Tibial nerve (tissue), 4 donors: ENCODE data around the gene R3HDM4. TPM values are rescaled to one million over a fixed set of nuclear protein-coding genes. Genes with fewer than 3 reads are reported as not detected.

ENCODE experiments used
- DNase-seq, 2 donors: peaks; one replicate each; pipeline ENCODE4 v3.0.0-alpha.2; 2019; ENCODE audit warnings: low spot score in 2 of 2
- H3K27ac ChIP-seq, 4 donors: fragments of 200-600 bp; sonication (generic) in 3 of 4; one replicate each; pipeline ENCODE4 v1.5.1; 2017 to 2019; ENCODE audit warnings: mild to moderate bottlenecking in 1 of 4
- H3K27me3 ChIP-seq, 2 donors: fragments of 200-600 bp; sonication (generic) in 1 of 2; one replicate each; pipeline versions ENCODE4 v1.5.1 to v1.6.0; 2017 to 2019
- H3K36me3 ChIP-seq, 3 donors: fragments of 200-600 bp; sonication (generic); one replicate each; pipeline ENCODE4 v1.5.1; 2018 to 2019
- H3K4me1 ChIP-seq, 4 donors: fragments of 200-600 bp; sonication (generic) in 3 of 4; one replicate each; pipeline ENCODE4 v1.5.1; 2017 to 2019
- H3K4me3 ChIP-seq, 4 donors: fragments of 200-600 bp; sonication (generic) in 3 of 4; one replicate each; pipeline ENCODE4 v1.5.1; 2017 to 2019; ENCODE audit warnings: mild to moderate bottlenecking in 1 of 4, moderate library complexity in 1 of 4
- H3K9me3 ChIP-seq, 4 donors: fragments of 200-600 bp; sonication (generic) in 3 of 4; one replicate each; pipeline ENCODE4 v1.5.1; 2017 to 2019
- EP300 ChIP-seq, 2 donors: sonication (generic); formaldehyde crosslinking; IDR thresholded peaks; one replicate each; pipeline ENCODE4 v1.6.1; 2017; ENCODE audit warnings: antibody characterized with exemption in 2 of 2, mild to moderate bottlenecking in 1 of 2
- POLR2A ChIP-seq, 2 donors: fragments of 450-650 bp; IDR thresholded peaks; one replicate each; pipeline ENCODE4 v1.6.1; 2017; ENCODE audit warnings: antibody characterized with exemption in 2 of 2, mild to moderate bottlenecking in 2 of 2, moderate library complexity in 2 of 2
- WGBS, 2 donors: methylation state at CpG; one replicate each; pipeline ENCODE4 v1.1.5; 2018; 5-methylcytosine and 5-hydroxymethylcytosine counted together
- total RNA-seq, 4 donors: library from RNA; depleted of rRNA; stranded (reverse); fragments of >200 nt; gene quantifications; one replicate each; pipeline ENCODE4 v1.1.0, GENCODE V29; 2016
- TF ChIP-seq, protein P1 (sequence below), 5 experiments: fragments of 200-600 bp in 3 of 5; fragments of 450-650 bp in 2 of 5; sonication (generic) in 3 of 5; IDR thresholded peaks; one replicate each; pipeline ENCODE4 v1.5.1; 2016 to 2019; ENCODE audit warnings: antibody characterized with exemption in 5 of 5, mild to moderate bottlenecking in 3 of 5, moderate library complexity in 2 of 5

R3HDM4 gene
- total RNA-seq, 4 donors from 2014 or later: 30.2 to 47.7 (median 37.6) TPM

DNA sequence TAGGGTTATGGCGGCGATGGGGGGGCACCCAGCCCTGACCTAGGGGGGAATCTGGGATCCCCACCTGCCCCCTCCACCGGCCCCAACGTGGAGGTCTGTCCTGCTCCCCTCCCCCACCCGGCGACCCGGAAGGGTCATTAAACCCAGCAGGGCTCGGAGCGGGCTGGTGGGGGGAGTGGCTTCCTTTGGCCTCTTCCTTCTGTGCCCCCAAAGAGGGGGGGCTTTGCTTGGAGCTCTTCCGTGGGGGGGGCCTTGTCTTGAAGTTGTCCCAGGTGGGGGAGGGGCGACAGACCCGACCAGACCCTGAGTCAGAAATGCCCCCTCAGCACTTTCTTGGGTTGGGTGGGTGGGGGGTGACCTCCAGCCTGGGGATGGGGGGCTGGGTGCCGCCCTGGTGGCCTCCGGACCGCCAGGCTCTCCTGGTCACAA is 14.3 kb upstream of the R3HDM4 start:
- peak overlapping the region; percentile 71 to 92 (median 85) for H3K27ac ChIP-seq
- peaks cover 0 to 24% (median 0%) of the 10 kb centered on the region in 3 donors for H3K36me3 ChIP-seq
- peaks cover 0 to 53% (median 17%) of the 10 kb centered on the region in 4 donors for H3K4me1 ChIP-seq
- H3K9me3 ChIP-seq: no peaks in the 10 kb centered on the region
- no peak for DNase-seq
- 0 to 5% methylated on average over 7 to 12 of the region's 15 CpGs for WGBS, 2 donors
- TF ChIP-seq POLR2A (IDR thresholded peaks at IDR 0.05) (no peak), EP300 (IDR thresholded peaks at IDR 0.05) (no peak)
- TF ChIP-seq, protein P1, sequence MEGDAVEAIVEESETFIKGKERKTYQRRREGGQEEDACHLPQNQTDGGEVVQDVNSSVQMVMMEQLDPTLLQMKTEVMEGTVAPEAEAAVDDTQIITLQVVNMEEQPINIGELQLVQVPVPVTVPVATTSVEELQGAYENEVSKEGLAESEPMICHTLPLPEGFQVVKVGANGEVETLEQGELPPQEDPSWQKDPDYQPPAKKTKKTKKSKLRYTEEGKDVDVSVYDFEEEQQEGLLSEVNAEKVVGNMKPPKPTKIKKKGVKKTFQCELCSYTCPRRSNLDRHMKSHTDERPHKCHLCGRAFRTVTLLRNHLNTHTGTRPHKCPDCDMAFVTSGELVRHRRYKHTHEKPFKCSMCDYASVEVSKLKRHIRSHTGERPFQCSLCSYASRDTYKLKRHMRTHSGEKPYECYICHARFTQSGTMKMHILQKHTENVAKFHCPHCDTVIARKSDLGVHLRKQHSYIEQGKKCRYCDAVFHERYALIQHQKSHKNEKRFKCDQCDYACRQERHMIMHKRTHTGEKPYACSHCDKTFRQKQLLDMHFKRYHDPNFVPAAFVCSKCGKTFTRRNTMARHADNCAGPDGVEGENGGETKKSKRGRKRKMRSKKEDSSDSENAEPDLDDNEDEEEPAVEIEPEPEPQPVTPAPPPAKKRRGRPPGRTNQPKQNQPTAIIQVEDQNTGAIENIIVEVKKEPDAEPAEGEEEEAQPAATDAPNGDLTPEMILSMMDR (IDR thresholded peaks at IDR 0.05): no peak
- H3K4me3 ChIP-seq: peak overlapping the region; percentile 56 to 80 (median 74)
- no peaks in the 10 kb centered on the region for H3K27me3 ChIP-seq

- H3K36me3 ChIP-seq: peaks cover 0 to 24% (median 0%) of the 10 kb centered on the region in 3 donors
- 0% methylated on average over 40 to 45 of the region's 52 CpGs for WGBS, 2 donors
- H3K9me3 ChIP-seq: no peaks in the 10 kb centered on the region
- peak overlapping the region; percentile 56 to 80 (median 74) for H3K4me3 ChIP-seq
- peak overlapping the region; percentile 71 to 92 (median 85) for H3K27ac ChIP-seq
- H3K4me1 ChIP-seq: peaks cover 0 to 47% (median 15%) of the 10 kb centered on the region in 4 donors
- DNase-seq: peak; percentile 71 to 75
- TF ChIP-seq, protein P1 (IDR thresholded peaks at IDR 0.05): no peak
- peak in 1 of 2 donors; percentile 45 for TF ChIP-seq EP300 (IDR thresholded peaks at IDR 0.05)
- TF ChIP-seq POLR2A (IDR thresholded peaks at IDR 0.05): no peak
- no peaks in the 10 kb centered on the region for H3K27me3 ChIP-seq
These were observed 13.8 kb upstream of the R3HDM4 start for GRCh38 chr19:926589-927350.

GRCh38 chr19:926323-926588 is 13.2 kb upstream of the R3HDM4 start:
- no peak for DNase-seq
- Histone ChIP-seq H3K36me3 (peaks cover 0 to 24% (median 0%) of the 10 kb centered on the region in 3 donors), H3K9me3 (no peaks in the 10 kb centered on the region), H3K4me3 (peak overlapping the region; percentile 56 to 80 (median 74)), H3K4me1 (peaks cover 0 to 50% (median 15%) of the 10 kb centered on the region in 4 donors), H3K27ac (peak overlapping the region; percentile 71 to 92 (median 85)), H3K27me3 (peaks cover 0 to 2% of the 10 kb centered on the region in 2 donors)
- TF ChIP-seq POLR2A (IDR thresholded peaks at IDR 0.05): no peak
- TF ChIP-seq, protein P1 (IDR thresholded peaks at IDR 0.05): no peak
- no peak for TF ChIP-seq EP300 (IDR thresholded peaks at IDR 0.05)
- 0 to 2% methylated on average over 21 of the region's 21 CpGs for WGBS, 2 donors

DNA sequence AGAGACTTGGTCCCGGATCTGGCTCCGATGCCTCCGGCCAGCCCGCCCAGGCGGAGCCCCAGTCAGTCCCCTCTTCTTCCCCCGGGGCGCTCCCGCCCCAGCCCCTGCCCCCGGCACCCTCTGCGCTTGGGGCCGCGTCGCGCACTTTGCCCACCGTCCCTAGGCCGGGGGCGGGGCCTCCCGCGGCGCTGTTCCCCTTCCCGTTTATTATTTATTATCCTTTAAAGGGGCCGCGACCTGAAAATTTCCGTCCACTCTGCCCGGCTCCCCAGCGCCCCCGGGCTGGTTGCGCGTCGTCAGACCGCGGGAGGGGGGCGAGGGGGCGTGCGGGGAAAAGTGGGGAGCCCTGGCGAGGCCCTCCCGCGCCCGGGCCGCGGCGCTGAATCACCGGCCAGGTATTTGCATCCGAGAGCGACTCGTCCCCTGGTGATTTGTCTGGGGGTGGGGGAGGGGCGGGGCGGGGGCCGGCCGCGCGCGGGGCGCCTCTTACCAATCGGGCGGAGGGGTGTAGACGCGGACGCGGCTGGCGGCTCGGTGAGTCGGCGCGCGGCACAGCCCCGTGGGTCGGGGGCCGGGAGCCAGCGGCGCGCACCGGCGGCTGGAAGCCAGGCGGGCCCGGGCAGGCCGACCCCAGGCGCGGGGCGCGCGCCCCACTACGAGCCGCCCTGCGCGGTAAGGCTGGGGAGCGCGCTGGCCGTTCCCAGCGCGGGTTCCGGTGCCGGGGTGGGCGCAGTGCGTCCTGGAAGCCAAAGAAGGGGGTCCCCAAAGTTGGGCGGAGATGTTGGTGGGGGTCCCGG is 12.7 kb upstream of the R3HDM4 start, which contains the start of gene ARID3A:
TSS of gene ARID3A (plus strand) at position 510 of the 797 bp plus-strand sequence. CDS start 3,494 bp downstream, outside the sequence.
- DNase-seq: peak; percentile 70 to 71

More for the DNA sequence above, 12.7 kb upstream of the R3HDM4 start, which contains the start of gene ARID3A:
- Histone ChIP-seq H3K27me3 (peaks cover 0 to 8% of the 10 kb centered on the region in 2 donors), H3K4me1 (peaks cover 0 to 55% (median 15%) of the 10 kb centered on the region in 4 donors), H3K27ac (peak within 1 kb of the TSS; percentile 74 to 92 (median 85)), H3K36me3 (peaks cover 0 to 19% (median 0%) of the 10 kb centered on the region in 3 donors), H3K9me3 (no peaks in the 10 kb centered on the region), H3K4me3 (peak within 1 kb of the TSS; percentile 56 to 80 (median 74))
- WGBS, 2 donors: 0% methylated on average over 60 to 67 of the region's 97 CpGs
- peak; percentile 48 to 59 for TF ChIP-seq EP300 (IDR thresholded peaks at IDR 0.05)
- TF ChIP-seq, protein P1 (IDR thresholded peaks at IDR 0.05): peak in 1 of 5 experiments; percentile 15
- peak; percentile 30 to 51 for TF ChIP-seq POLR2A (IDR thresholded peaks at IDR 0.05)
